Stimulated activated CD8-positive, alpha-beta memory T cell treated with anti-CD3 and anti-CD28 coated beads, Interleukin-4, amount 100 ng/mL, for 24 hours (primary cell): ENCODE results near the gene FCER2.

ENCODE experiments used
- DNase-seq: peaks from one replicate; pipeline ENCODE4 v3.0.0-alpha.2; 2020; ENCODE audit warnings: low read depth

The FCER2 gene

DNA sequence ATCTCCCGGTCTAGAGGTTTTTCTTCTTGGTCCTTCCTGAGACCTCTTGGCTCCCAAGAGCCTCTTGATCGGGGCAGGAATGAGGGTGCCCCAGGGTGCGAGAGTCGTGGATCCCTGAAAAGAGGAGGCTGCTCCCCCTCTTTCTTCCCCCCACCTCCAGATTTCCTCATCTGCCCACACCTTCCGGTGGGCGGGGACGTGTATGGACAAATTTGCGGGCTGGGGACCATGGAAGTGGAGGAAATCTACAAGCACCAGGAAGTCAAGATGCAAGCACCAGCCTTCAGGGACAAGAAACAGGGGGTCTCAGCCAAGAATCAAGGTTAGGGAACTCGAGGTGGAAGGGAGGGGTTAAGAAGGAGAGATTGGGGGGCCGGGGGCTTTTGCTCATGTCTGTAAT is 25.1 kb downstream of the FCER2 start, which contains the start of gene MCEMP1:
Gene MCEMP1 (plus strand): TSS at position 237 of the 400 bp plus-strand sequence. CDS start 31 bp downstream, at position 268.
- DNase-seq, result no peak

DNA sequence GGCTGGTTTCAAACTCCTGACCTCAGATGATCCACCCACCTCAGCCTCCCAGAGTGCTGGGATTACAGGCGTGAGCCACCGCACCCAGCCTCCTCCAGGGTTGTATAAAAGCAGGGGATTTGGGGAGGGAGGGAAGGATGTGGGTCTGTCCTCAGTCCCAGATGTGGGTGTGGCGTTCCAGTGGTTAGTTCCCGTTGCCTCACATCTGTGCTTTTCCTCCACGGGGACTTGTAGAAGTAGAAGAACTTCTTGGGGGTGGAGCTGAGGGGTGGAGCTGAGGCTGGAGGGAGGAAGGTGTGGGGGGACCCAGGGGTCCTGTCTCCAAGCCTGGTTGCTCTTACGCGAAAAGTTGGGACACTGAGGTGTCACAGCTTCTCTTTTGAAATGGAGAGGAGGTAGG is 25.6 kb downstream of the FCER2 start:
- no peak for DNase-seq

DNA sequence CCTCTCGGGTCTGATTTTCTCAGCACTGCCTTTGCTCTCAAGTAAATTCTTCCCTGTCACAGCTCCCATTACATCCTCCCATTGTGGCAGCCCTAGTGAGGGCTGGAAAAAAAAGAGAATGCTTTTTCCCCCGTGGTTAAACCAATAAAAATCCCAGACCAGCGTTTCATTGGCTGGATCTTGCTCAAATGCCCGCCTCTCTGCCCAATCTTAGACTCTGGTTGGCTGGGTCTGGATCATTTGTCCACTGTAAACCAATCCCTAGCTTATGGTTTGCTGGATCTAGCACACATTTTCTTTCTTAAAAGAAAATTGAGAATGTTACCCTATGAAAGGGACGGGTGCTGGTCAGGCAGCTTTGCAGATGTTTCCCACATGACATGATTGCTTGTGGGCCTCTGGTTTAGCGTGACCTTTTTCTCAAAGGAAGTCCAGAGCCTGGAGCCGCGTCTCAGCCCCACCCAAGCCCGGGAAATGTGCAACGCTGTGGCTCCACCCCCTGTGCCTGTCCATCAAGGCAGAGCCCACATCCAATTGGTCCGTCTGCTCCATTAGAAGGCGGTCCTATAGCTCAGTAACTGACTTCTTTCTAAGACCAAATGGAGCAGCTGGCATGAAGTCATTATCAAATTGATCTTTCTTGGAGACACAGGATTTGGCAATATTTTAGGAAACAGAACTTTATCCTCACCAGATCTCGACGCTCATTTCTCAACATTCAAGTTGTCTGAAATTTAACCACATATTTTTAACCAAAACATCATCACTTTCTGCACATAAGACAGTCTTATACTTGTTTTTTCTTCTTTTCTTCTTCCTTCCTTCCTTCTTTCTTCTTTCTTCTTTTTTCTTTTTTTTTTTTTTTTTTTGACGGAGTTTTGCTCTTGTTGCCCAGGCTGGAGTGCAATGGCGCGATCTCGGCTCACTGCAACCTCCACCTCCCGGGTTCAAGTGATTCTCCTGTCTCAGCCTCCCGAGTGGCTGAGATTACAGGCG is 27.6 kb downstream of the FCER2 start:
- no peak for DNase-seq

DNA sequence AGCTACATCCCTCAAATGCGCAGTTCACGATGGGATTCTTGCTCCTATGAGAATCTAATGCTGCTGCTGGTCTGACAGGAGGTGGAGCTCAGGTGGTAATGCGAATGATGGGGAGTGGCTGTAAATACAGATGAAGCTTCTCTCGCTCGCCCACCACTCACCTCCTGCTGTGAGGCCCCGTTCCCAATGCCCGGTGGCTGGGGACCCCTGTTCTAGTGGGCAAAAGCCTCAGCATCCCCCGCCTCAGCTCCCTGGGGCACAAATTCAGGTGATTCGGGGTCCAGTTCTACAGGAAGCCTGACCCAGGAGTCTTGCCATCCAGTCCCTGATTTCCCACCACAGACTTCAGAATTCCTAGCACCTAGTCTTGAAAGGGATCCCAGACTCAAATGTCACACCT is 29.4 kb downstream of the FCER2 start:
- no peak for DNase-seq

DNA sequence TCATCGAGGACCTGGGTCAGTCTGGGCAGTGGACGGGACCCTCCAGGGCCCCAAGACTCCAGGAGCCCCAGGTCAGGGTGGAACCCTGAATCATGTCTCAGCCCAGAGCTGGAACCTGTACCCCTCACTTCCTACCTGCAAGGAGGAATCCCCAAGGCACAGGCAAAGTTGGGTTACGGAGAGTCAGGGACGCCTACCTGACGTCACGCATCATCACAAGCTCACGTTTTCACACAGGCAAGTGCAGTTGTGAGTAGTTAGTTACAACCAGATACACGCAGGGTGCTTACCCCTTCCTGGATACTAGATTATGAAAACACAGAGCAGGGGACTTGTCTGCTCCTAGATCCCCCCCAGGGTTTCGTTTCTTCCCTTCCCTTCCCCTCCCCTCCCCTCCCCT is 31.1 kb downstream of the FCER2 start:
- no peak for DNase-seq

DNA sequence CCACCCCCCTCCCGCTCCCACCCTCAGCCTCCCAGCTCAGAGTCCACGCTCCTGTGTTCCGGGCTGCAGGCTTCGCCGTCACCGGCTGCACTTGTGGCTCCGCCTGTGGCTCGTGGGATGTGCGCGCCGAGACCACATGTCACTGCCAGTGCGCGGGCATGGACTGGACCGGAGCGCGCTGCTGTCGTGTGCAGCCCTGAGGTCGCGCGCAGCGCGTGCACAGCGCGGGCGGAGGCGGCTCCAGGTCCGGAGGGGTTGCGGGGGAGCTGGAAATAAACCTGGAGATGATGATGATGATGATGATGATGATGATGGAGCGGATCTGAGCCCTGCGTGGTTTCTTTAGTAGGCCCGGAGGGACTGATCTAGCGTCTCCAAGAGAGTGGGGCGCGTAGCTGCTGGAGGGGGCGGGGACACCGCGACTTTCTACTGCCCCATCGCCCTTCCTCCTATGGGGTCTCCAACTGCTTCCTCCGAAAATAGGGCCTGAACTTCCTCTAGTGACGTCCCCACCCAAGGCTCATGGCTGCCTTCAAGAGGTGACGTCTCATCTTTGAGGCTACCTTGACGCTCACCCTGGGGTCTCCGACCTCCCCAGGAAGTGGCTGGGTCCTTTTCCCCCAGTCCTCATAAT is 31.7 kb downstream of the FCER2 start:
- DNase-seq, result no peak

DNA sequence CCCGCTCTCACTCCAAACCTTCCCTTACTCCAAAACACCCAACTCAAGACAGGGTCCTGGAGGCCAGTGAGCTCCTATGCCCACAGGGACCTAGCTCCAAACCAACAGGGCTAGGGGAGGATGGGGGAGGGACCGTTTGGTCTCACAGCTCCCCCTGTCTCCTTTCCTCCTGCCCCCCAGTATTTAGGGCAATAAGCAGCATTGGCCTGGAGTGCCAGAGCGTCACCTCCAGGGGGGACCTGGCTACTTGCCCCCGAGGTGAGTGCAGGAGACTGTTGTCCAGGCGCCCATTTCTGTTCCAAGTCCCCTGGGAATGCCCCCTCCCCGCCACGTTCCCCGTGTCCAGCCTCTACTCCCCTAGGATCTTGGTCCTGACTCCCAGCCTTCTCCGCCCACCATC is 32.3 kb downstream of the FCER2 start:
- no peak for DNase-seq

DNA sequence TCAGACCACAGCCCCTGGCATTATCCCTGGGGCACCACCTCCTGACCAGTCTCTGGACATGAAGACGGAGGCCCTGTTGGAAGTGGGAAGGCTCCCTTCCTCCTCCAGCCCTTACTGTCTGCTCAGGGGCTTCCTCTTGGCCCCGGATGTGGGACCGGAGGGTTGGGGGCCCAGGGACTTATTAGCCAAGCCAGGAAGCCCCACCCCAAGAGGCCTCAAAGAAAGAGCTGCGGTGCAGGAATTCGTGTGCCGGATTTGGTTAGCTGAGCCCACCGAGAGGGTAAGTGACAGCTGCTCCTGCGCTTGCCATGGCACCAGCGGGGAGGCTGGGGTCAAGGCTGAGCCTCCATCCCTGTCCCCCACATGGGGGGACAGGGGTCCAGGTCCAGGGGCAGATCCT is 33.1 kb downstream of the FCER2 start, which contains the start of gene RETN:
Gene RETN (plus strand): TSS at position 208 of the 400 bp plus-strand sequence. CDS start 278 bp downstream, outside the sequence.
- no peak for DNase-seq

DNA sequence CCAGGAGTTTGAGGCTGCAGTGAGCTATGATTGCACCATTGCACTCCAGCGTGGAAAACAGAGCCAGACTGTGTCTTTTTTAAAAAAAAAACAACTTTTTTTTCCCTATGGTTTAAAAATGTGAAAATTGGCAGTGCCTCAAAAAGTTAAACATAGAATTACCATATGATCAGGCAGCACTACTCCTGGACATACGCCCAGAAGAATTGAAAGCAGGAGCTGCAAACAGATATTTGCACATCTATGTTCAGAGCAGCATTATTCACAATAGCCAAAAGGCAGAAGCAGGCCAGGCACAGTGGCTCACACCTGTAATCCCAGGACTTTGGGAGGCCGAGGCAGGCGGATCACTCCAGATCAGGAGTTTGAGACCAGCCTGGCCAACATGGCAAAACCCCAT is 36.9 kb downstream of the FCER2 start:
- no peak for DNase-seq

DNA sequence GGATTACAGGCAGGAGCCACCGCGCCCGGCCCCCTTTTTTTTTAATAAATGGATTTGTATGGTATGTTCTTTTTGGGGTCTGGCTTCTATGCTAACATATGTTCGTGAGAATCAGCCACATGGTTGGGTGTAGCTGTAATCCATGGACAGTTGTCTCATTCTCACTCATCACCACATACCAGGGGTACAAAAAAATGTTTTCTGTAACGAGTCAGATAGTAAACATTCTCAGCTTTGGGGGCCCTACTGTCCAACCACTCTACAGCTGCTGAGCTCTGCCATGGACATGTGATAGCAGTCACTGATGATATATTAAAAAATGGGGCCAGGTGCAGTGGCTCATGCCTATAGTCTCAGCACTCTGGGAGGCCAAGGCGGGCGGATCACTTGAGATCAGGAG is 38.2 kb downstream of the FCER2 start:
- DNase-seq, result no peak

DNA sequence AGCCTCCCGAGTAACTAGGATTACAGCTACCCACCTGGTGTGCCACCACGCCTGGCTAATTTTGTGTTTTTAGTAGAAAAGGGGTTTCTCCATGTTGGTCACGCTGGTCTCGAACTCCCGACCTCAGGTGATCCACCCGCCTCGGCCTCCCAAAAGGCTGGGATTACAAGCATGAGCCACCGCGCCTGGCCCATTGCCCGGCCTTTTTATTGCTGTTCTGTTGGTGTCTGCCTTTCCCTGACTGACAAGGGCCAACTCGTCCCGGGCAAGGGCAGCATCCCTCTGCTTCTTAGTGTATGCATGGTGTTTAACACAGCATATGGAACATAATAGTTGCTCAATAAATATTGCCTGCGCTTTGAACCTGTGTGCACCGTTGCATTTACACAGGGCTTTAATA is 39.3 kb downstream of the FCER2 start:
- no peak for DNase-seq

DNA sequence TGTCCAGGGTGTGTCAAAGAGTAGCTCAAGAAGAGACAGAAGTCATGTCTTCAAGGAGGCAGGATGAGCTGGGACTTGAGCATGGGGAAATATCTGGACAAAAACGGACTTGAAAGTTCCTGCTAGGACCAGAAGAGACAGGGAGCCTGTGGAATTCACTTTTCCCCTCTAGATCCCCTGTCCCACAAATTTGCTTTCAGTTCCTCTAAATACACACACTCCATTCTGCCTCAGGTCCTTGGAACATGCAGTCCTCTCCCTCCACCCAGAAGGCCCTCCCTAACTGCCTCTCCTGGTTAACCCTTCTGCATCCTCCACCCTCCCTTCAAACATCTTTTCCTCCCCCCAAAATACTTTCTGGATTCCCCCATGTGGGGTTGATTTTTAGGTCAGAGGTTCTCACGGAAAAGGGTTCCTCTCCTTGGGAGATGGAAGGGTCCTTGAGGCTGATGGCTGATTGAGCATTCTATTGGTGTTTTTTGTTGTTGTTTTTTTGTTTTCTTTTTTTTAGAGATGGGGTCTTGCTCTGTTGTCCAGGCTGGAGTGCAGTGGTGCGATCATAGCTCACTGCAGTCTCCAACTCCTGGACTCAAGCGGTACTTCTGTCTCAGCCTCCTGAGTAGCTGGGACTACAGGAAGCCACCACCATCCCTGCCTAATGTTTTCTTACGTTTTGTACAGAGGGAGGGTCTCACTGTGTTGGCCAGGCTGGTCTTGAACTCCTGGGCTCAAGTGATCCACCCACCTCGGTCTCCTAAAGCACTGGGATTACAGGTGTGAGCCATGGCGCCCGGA is 40.0 kb downstream of the FCER2 start:
- no peak for DNase-seq

DNA sequence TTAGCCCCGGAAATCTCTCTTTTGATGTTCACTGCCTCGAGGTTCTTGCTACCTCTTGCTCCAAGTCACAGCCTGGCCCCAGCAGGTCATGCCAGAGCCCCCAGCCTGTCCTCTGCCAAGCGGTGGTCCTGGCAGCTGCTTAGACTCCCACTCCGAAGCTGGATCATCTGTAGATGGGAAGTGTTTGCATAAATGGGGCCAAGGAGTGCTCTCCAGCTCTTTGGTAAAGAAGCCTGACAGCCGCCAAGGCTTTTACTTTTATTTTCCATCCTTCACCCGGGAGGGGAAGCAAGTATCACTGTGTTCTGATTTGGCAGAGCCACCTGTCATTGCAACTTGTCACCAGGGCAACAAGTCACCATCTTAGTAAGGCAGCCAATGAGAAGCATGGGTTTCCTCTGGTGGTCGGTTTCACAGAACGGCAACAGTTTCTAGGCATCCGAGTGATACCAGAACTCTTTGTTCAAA is 43.7 kb downstream of the FCER2 start:
- DNase-seq, result no peak

DNA sequence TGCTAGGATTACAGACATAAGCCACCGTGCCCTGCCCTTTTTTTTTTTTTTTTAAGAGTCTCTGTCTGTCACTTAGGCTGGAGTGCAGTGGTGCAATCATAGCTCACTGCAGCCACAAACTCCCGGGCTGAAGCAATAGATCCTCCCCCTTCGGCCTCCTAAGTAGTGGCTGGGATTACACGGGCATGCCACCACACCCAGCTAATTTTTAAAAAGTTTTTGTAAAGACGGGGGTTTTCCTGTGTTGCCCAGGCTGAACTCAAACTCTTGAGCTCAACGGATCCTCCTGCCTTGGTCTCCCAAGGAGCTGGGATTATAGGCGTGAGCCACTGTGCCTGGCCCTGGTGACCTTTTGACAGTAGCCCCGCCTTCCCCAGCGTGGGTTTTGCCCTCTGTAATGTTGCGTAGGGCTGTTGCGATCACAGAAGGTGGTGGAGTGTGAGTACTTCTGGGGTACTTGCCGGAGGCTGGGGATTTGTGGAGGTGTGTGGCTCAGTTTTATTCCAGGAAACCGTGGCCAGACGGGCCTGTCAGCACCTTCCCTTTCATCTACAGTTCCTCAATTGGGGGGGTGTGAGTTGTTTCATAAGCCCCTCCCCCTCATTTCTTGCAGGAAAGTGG is 44.7 kb downstream of the FCER2 start:
- peak; percentile 26 for DNase-seq

DNA sequence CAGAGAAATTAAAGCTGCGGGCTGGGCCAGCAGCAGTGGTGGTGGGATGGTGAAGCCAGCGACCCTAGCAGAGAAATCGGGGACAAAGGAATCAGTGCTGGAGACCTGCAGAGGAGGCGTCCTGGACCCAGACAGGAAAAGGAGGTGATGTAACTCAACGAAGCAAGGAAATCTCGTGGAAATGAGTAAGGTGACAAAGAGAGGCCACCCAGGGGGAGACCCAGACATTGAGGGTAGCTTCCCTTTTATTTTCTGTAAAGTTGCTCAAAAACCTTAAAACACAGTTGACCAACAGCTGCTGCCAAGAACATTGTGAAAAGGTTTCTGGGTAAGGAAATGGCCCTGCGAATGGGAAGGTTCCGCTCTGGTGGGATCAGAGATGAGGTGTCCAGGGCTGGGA is 46.4 kb downstream of the FCER2 start:
- DNase-seq, result no peak

DNA sequence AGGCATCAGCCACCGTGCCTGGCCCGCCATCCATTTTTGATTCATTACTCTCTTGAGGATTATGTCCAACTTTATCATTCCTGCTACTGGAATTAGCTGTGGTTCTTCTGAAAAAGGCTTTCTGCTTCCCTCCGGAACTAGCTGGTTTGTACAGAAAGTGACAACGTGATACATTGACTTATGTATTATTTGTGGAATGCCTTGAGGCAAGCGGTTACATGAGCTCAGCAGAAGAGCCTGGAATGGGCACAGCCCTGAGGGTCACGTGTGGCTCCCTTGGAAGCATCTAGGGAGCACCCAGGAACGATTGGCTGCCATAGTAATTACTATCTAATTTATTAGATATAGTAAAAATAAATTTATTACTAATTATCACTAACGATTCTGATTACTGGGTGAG is 47.5 kb downstream of the FCER2 start:
- no peak for DNase-seq

DNA sequence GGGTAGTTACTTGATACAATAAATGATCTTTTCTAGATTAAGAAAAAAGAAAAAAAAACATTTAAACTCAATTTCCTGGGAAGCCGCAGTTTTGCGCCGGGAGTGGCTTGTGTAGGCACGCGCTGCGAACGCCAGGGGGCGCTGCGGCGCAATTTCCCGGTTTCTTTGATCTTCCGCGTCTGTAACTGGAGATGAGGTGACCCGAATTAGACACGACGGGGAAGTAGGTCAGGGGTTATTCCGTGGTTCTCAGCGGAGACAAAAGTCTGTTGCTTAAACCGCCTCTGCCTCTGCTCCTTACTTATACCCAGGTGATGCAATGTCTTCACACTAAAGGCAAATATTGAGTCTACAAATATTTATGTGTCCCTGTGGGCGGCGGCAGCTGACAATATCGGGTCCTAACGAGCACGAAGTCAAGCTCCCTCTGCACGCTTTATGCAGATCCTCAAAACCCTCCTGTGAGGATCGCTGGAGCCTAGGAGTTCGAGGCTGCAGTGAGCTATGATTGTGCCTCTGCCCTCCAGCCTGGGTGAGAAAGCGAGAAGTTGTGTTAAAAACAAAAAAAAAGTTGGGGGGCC is 49.8 kb downstream of the FCER2 start:
- DNase-seq, result peak; percentile 75

DNA sequence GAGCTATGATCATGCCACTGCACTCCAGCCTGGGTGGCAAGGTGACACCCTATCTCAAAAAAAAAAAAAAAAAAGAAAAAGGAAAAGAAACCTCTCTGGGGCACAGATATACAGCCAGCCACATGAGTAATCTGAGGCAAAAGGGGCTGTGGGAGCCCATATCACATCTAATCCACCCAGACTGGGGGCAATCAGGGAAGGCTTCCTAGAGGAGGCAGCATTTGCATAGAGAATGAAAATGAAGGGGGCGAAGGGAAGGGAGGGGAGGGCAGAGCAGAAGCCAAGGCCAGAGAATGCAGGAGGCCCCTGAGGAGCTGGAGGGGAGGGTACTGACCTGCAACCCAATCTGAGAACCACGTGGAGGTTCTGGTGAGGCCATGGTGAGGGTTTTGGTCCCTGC is 51.8 kb downstream of the FCER2 start:
- DNase-seq, result no peak

DNA sequence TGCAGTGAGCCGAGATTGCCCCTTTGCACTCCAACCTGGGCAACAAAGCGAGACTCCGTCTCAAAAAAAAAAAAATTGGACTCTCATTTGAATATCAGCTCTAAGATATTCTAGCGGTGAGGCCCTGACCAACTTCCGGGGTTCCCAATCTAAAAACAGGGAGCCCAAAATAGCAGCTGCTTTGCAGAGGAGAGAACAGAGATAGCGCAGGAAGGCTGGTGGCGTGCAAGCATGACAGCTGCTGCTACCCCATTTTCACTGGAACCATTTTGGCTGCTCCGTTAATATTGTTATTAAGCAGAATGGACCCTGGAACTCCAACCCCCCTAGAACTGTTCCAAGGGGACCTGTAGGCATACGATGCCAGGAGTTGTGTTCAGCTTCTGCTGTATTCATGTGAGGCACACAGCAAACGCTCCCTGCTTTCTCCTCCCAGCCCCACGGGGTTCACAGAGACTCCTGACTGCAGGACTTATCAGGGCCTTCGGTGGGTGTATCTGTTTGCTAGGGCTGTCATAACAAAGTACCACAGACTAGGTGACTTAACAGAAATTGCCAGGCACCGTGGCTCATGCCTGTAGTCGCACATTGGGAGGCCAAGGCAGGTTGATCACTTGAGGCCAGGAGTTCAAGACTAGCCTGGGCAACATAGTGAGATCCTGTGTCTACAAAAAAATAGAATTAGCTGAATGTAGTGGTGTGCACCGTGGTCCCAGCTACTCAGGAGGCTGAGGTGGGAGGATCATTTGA is 53.5 kb downstream of the FCER2 start:
- no peak for DNase-seq

DNA sequence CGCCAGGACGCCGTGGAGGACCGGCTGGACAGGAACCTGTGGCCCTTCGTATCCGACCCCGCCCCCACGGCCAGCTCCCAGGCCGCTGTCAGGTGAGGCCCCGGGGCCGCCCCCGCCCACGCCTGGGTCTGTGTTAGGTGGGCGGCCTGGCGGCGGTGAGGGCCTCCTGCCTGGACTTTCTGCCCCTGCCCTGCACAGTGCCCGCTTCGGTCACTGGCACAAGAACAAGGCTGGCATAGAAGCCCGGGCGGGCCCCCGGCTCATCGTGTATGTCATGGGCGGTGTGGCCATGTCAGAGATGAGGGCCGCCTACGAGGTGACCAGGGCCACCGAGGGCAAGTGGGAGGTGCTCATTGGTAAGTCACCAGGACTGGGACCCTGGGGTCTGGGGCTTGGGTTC is 54.8 kb downstream of the FCER2 start:
- no peak for DNase-seq

DNA sequence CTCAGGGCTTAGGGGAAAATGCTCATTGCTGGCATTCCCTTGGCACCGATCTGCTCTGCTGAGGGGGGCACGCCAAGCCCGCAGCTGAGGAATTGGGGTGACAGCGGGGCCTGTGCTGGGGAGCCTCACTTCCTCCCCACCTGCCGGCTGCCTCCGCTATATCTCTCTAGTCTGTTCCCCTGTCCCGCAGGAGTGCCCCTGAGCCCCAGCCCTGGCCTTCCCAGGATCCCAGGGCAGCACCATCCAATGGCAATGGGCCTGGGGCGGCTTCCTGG is 55.6 kb downstream of the FCER2 start:
- DNase-seq, result no peak
